Esophagus muscularis mucosa (tissue), 4 donors: ENCODE data around the gene ZNF490. TPM values are rescaled to one million over a fixed set of nuclear protein-coding genes. Genes with fewer than 3 reads are reported as not detected.

Experiments used
- DNase-seq: peaks from one replicate; pipeline ENCODE4 v3.0.0-alpha.2; 2017; ENCODE audit errors: extremely low spot score
- H3K27ac ChIP-seq, 4 donors: fragments of 200-600 bp; sonication (generic); replicated peaks in 1 of 4; 1 replicate in 3 of 4; 2 replicates in 1 of 4; pipeline ENCODE4 v1.5.1; 2016 to 2019; ENCODE audit warnings: mild to moderate bottlenecking in 1 of 4
- H3K27me3 ChIP-seq, 4 donors: fragments of 200-600 bp; sonication (generic); one replicate each; pipeline versions ENCODE4 v1.5.1 to v1.6.0; 2016 to 2019
- H3K36me3 ChIP-seq, 4 donors: fragments of 200-600 bp; sonication (generic); one replicate each; pipeline ENCODE4 v1.5.1; 2016 to 2019
- H3K4me1 ChIP-seq, 4 donors: fragments of 200-600 bp; sonication (generic); one replicate each; pipeline ENCODE4 v1.5.1; 2016 to 2019
- H3K4me3 ChIP-seq, 4 donors: fragments of 200-600 bp; sonication (generic); 1 replicate in 2 of 4; 2 replicates in 2 of 4; pipeline ENCODE4 v1.5.1; 2016 to 2019; ENCODE audit warnings: mild to moderate bottlenecking in 4 of 4, moderate library complexity in 1 of 4
- H3K9me3 ChIP-seq, 4 donors: fragments of 200-600 bp; sonication (generic); 1 replicate in 3 of 4; 2 replicates in 1 of 4; pipeline ENCODE4 v1.5.1; 2016 to 2019
- CTCF ChIP-seq, 3 experiments: fragments of 200-600 bp in 2 of 3; fragments of 450-650 bp in 1 of 3; sonication (generic) in 2 of 3; IDR thresholded peaks; one replicate each; pipeline ENCODE4 v1.5.1; 2017 to 2019; ENCODE audit warnings: antibody characterized with exemption in 3 of 3, mild to moderate bottlenecking in 2 of 3, moderate library complexity in 1 of 3
- EP300 ChIP-seq: sonication (generic); formaldehyde crosslinking; IDR thresholded peaks from one replicate; pipeline ENCODE4 v1.6.1; 2017; ENCODE audit warnings: antibody characterized with exemption
- POLR2A ChIP-seq: fragments of 450-650 bp; IDR thresholded peaks from one replicate; pipeline ENCODE4 v1.6.1; 2017; ENCODE audit warnings: antibody characterized with exemption, moderate library complexity, mild to moderate bottlenecking, low read depth
- POLR2AphosphoS5 ChIP-seq, 2 donors: sonication (generic); formaldehyde crosslinking; IDR thresholded peaks; one replicate each; pipeline ENCODE4 v1.6.1; 2017; ENCODE audit warnings: antibody characterized with exemption in 2 of 2
- WGBS: methylation state at CpG from one replicate; pipeline ENCODE4 v1.1.5; 2018; 5-methylcytosine and 5-hydroxymethylcytosine counted together
- intact Hi-C: fragments of 100-400 bp; cut with DNase I; formaldehyde crosslinking; loops from one replicate; pipeline ENCODE4 v1.15.1; 2023
- total RNA-seq, 4 donors: library from RNA; depleted of rRNA; stranded (reverse); fragments of >200 nt; gene quantifications; one replicate each; pipeline versions ENCODE4 v1.1.0 to v1.2.1, GENCODE V29; 2016

The ZNF490 gene
- total RNA-seq, 4 donors from 2014 or later, result 3.3 to 6.7 (median 5.3) TPM

DNA sequence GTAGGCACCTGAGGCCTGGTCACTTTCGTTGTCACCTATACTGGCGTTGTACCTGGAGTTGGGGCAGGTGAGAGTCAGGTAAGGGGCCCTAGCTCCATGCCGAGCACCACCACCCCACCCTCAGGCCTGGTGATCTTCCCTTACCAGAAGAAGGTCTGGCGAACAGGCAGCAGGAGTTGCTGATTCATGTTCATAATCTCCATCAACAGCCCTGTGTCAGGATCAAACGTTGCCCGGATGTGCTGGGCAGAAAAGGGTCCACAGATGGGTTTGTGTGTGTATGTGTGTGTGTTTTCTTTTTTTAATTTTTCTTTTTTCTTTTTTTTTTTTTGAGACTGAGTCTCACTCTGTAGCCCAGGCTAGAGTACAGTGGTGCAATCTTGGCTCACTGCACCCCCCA lies 41.6 kb upstream of the ZNF490 start:
- TF ChIP-seq POLR2A (no peak), CTCF (IDR thresholded peaks at IDR 0.05) (no peak), EP300 (no peak), POLR2AphosphoS5 (IDR thresholded peaks at IDR 0.05) (no peak)
- Histone ChIP-seq H3K4me1 (peaks cover 11 to 18% (median 15%) of the 10 kb centered on the region in 4 donors), H3K9me3 (no peaks in the 10 kb centered on the region), H3K36me3 (peaks cover 13 to 58% (median 33%) of the 10 kb centered on the region in 4 donors), H3K27me3 (no peaks in the 10 kb centered on the region), H3K27ac (no peak overlapping the region), H3K4me3 (no peak overlapping the region)
- no peak for DNase-seq
- WGBS, result 98% methylated on average over 6 of the region's 6 CpGs
- intact Hi-C loops, result no loop called here

DNA sequence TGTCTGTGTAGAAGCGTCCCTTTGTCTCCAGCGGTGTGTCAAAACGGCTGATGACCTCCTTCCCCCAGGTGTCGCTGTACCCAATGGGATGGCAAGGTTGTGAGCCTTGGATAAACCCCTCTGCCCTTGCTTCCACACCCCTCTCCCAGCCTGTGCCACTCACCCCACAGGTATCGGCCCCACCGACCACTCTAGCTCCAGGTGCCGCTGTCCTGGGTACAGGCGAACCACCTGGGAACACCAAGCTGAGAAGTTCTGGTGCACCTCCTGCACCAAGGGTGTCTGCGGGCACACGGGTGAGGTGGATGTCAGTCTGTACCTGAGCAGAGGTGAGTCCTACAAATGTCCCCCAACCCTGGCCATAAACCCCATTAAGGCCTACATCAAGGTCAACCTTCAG lies 39.3 kb upstream of the ZNF490 start:
- 98% methylated on average over 10 of the region's 10 CpGs for WGBS
- no peaks in the 10 kb centered on the region for H3K27me3 ChIP-seq

GRCh38 chr19:12648088-12648487 lies 37.5 kb upstream of the ZNF490 start:
- 14% methylated on average over 21 of the region's 29 CpGs for WGBS
- intact Hi-C loops, result no loop called here

More for the DNA sequence above, 39.3 kb upstream of the ZNF490 start:
- TF ChIP-seq EP300 (no peak), CTCF (IDR thresholded peaks at IDR 0.05) (no peak), POLR2AphosphoS5 (IDR thresholded peaks at IDR 0.05) (no peak), POLR2A (no peak)
- Histone ChIP-seq H3K9me3 (no peaks in the 10 kb centered on the region), H3K27ac (no peak overlapping the region), H3K4me1 (peaks cover 11 to 22% (median 15%) of the 10 kb centered on the region in 4 donors), H3K36me3 (peaks cover 0 to 36% (median 12%) of the 10 kb centered on the region in 4 donors), H3K4me3 (no peak overlapping the region)
- DNase-seq, result no peak
- intact Hi-C loops, result no loop called here

GRCh38 chr19:12647490-12648071 lies 37.0 kb upstream of the ZNF490 start:
- H3K27me3 ChIP-seq, result no peaks in the 10 kb centered on the region
- no peaks in the 10 kb centered on the region for H3K9me3 ChIP-seq
- peak overlapping the region; percentile 44 to 62 (median 48) for H3K4me3 ChIP-seq
- 7% methylated on average over 27 of the region's 31 CpGs for WGBS
- H3K27ac ChIP-seq, result peak overlapping the region in 3 of 4 donors; percentile 1 to 33 (median 27)
- TF ChIP-seq CTCF (IDR thresholded peaks at IDR 0.05) (no peak), EP300 (no peak), POLR2A (no peak), POLR2AphosphoS5 (IDR thresholded peaks at IDR 0.05) (no peak)
- peaks cover 0 to 18% (median under 1%) of the 10 kb centered on the region in 4 donors for H3K36me3 ChIP-seq
- peaks cover 11 to 22% (median 15%) of the 10 kb centered on the region in 4 donors for H3K4me1 ChIP-seq
- intact Hi-C loops, result no loop called here
- DNase-seq, result no peak

More at GRCh38 chr19:12648088-12648487, 37.5 kb upstream of the ZNF490 start:
- peak overlapping the region in 1 of 4 donors; percentile 33 for H3K27ac ChIP-seq
- no peaks in the 10 kb centered on the region for H3K9me3 ChIP-seq
- peaks cover 0 to 20% (median 2%) of the 10 kb centered on the region in 4 donors for H3K36me3 ChIP-seq
- TF ChIP-seq CTCF (IDR thresholded peaks at IDR 0.05), result peak; percentile 22 to 40 (median 25)
- TF ChIP-seq POLR2AphosphoS5 (IDR thresholded peaks at IDR 0.05), result no peak
- no peak for TF ChIP-seq POLR2A
- no peak for DNase-seq
- H3K4me1 ChIP-seq, result peaks cover 11 to 22% (median 15%) of the 10 kb centered on the region in 4 donors
- H3K4me3 ChIP-seq, result peak overlapping the region; percentile 44 to 62 (median 48)
- H3K27me3 ChIP-seq, result no peaks in the 10 kb centered on the region
